T follicular helper cell (primary cell): ENCODE results near the gene ABCC1.
"Not testable (repeated sequence)": the region's sequence is repeated elsewhere in the genome, so short reads cannot be mapped to it uniquely, and the experiment has no call there.

ENCODE experiments used
- DNase-seq: peaks from one replicate; pipeline ENCODE4 v3.0.0-alpha.2; 2020; ENCODE audit warnings: low read depth

Gene ABCC1

GRCh38 chr16:16083421-16084156, 134.2 kb downstream of the ABCC1 start:
- DNase-seq: no peak

GRCh38 chr16:16084874-16085273, 135.5 kb downstream of the ABCC1 start:
- DNase-seq: no peak

- DNase-seq: no peak
These were observed 137.4 kb downstream of the ABCC1 start for GRCh38 chr16:16086653-16087446.

- DNase-seq: no peak
These were observed 140.8 kb downstream of the ABCC1 start for GRCh38 chr16:16090238-16090637.

- DNase-seq: no peak
These were observed 143.7 kb downstream of the ABCC1 start for GRCh38 chr16:16092925-16093627.

- DNase-seq: no peak
These were observed 144.4 kb downstream of the ABCC1 start for GRCh38 chr16:16093628-16094332.

GRCh38 chr16:16095646-16096045, 146.2 kb downstream of the ABCC1 start:
- no peak for DNase-seq

- DNase-seq: no peak
These were observed 146.9 kb downstream of the ABCC1 start for GRCh38 chr16:16096121-16096857.

- DNase-seq: no peak
These were observed 147.4 kb downstream of the ABCC1 start for GRCh38 chr16:16096858-16097213.

- DNase-seq: no peak
These were observed 149.9 kb downstream of the ABCC1 start for GRCh38 chr16:16099320-16099719.

GRCh38 chr16:16100631-16101030, 151.2 kb downstream of the ABCC1 start:
- DNase-seq: no peak

GRCh38 chr16:16101585-16101984, 152.2 kb downstream of the ABCC1 start:
- DNase-seq: no peak

- no peak for DNase-seq
These were observed 153.3 kb downstream of the ABCC1 start for GRCh38 chr16:16102738-16103137.

GRCh38 chr16:16104132-16104803, 154.9 kb downstream of the ABCC1 start:
- DNase-seq: not testable (repeated sequence)

GRCh38 chr16:16104804-16105141, 155.4 kb downstream of the ABCC1 start:
- DNase-seq: not testable (repeated sequence)

GRCh38 chr16:16105646-16106045, 156.2 kb downstream of the ABCC1 start:
- DNase-seq: no peak

- no peak for DNase-seq
These were observed 157.1 kb downstream of the ABCC1 start for GRCh38 chr16:16106466-16106865.

GRCh38 chr16:16107839-16108238, 158.4 kb downstream of the ABCC1 start:
- DNase-seq: no peak

- no peak for DNase-seq
These were observed 159.3 kb downstream of the ABCC1 start for GRCh38 chr16:16108759-16109158.

GRCh38 chr16:16109453-16110110, 160.2 kb downstream of the ABCC1 start:
- DNase-seq: no peak
